GM12878 (cell line): Measurements from ENCODE around the gene ZNF234. TPM values are rescaled to one million over a fixed set of nuclear protein-coding genes. Genes with fewer than 3 reads are reported as not detected.

Experiments
- ATAC-seq: fragments of 200-7000 bp; cut with Tn5 transposase; 3 replicates; pipeline ENCODE4 v1.9.1; 2020; ENCODE audit warnings: mild to moderate bottlenecking, moderate library complexity
- BruUV-seq: library from RNA; stranded (reverse); fragments of 400-500 nt; replicated peaks from 2 replicates; lab custom pipeline; 2021; lab: Mats Ljungman, UMichigan
- CTCF ChIA-PET: fragments of 300-600 bp; sonication (Branson Sonifier 250); formaldehyde crosslinking; extraction: SDS; loops from one replicate; lab custom pipeline; 2021; ENCODE audit warnings: inconsistent platforms; lab: Yijun Ruan, JAX
- POLR2A ChIA-PET: fragments of 350-600 bp; formaldehyde crosslinking; extraction: SDS; loops from one replicate; lab custom pipeline; 2021; ENCODE audit warnings: inconsistent platforms; lab: Charles Lee
- RAD21 ChIA-PET: fragments of 300-600 bp; sonication (Branson Sonifier 250); formaldehyde crosslinking; loops from one replicate; lab custom pipeline; 2023; ENCODE audit warnings: antibody characterized with exemption; ENCODE audit not compliant: unreplicated experiment; lab: Charles Lee
- SMC1A ChIA-PET: fragments of 300-600 bp; sonication (Branson Sonifier 250); formaldehyde crosslinking; loops from one replicate; lab custom pipeline; 2023; ENCODE audit not compliant: unreplicated experiment, uncharacterized antibody; lab: Charles Lee
- DNase-seq: peaks from one replicate; pipeline ENCODE4 v3.0.0-alpha.2; 2011; ENCODE audit warnings: low read depth, low spot score
- FAIRE-seq: peaks from 3 replicates; lab custom pipeline; 2011; peaks lifted over from hg19 to GRCh38; lab: Jason Lieb, UNC
- H2AFZ ChIP-seq: 2 replicates; pipeline ENCODE4 v1.6.0; 2011; ENCODE audit warnings: low read depth, low read length, control low read depth; ENCODE audit not compliant: control insufficient read depth
- H3K27ac ChIP-seq: 2 replicates; pipeline ENCODE4 v1.5.1; 2011; ENCODE audit warnings: control low read depth; ENCODE audit not compliant: control insufficient read depth, insufficient read depth
- H3K27me3 ChIP-seq, 2 experiments: replicated peaks in 1 of 2; 2 replicates each; pipeline versions ENCODE4 v1.6.0 to v1.6.1; 2011; ENCODE audit warnings: low read length in 1 of 2; ENCODE audit not compliant: control insufficient read depth in 2 of 2, insufficient read depth in 2 of 2
- H3K36me3 ChIP-seq, 2 experiments: 2 replicates each; pipeline ENCODE4 v1.5.1; 2011; ENCODE audit warnings: low read length in 1 of 2; ENCODE audit not compliant: control insufficient read depth in 2 of 2, insufficient read depth in 2 of 2
- H3K4me1 ChIP-seq: 2 replicates; pipeline ENCODE4 v1.6.1; 2011; ENCODE audit warnings: mild to moderate bottlenecking, low read length, moderate library complexity, mixed read lengths; ENCODE audit not compliant: control insufficient read depth, insufficient read depth
- H3K4me2 ChIP-seq: 2 replicates; pipeline ENCODE4 v1.6.0; 2011; ENCODE audit warnings: control low read depth; ENCODE audit not compliant: control insufficient read depth, insufficient read depth
- H3K4me3 ChIP-seq: fragments of 200-600 bp; sonication (generic); 2 replicates; pipeline ENCODE4 v1.5.1; 2016
- H3K79me2 ChIP-seq: 2 replicates; pipeline ENCODE4 v1.6.0; 2011; ENCODE audit warnings: low read length; ENCODE audit not compliant: control insufficient read depth, insufficient read depth
- H3K9ac ChIP-seq: 2 replicates; pipeline ENCODE4 v1.8.0; 2011; ENCODE audit warnings: low read length, control low read depth, mixed read lengths; ENCODE audit not compliant: control insufficient read depth, insufficient read depth
- H3K9me3 ChIP-seq: replicated peaks from 3 replicates; pipeline ENCODE4 v1.5.1; 2011; ENCODE audit warnings: mild to moderate bottlenecking, low read length; ENCODE audit not compliant: control insufficient read depth, insufficient read depth
- H4K20me1 ChIP-seq: 2 replicates; pipeline ENCODE4 v1.6.0; 2011; ENCODE audit not compliant: control insufficient read depth, insufficient read depth
- IKZF1 ChIP-seq: fragments of 450-650 bp; conservative IDR thresholded peaks from 2 replicates; pipeline ENCODE4 v1.6.1; 2017; ENCODE audit warnings: antibody characterized with exemption, mild to moderate bottlenecking
- IKZF2 ChIP-seq, 2 experiments: fragments of 450-650 bp; IDR thresholded peaks; 2 replicates each; pipeline ENCODE4 v1.6.1; 2017; ENCODE audit warnings: mild to moderate bottlenecking in 2 of 2, moderate library complexity in 2 of 2
- NFYB ChIP-seq: IDR thresholded peaks from 2 replicates; pipeline ENCODE4 v1.6.1; 2011; ENCODE audit warnings: low read depth, mild to moderate bottlenecking, low read length, improper control_type of control experiment, moderate library complexity; ENCODE audit not compliant: insufficient read depth
- RUNX3 ChIP-seq: IDR thresholded peaks from 2 replicates; pipeline ENCODE4 v1.6.1; 2012; ENCODE audit warnings: low read length, inconsistent platforms
- SMAD5 ChIP-seq: IDR thresholded peaks from 2 replicates; pipeline ENCODE4 v1.6.1; 2016; ENCODE audit warnings: antibody characterized with exemption, low read depth
- YBX1 ChIP-seq: fragments of 450-650 bp; IDR thresholded peaks from 2 replicates; pipeline ENCODE4 v1.6.1; 2016; ENCODE audit warnings: antibody characterized with exemption
- whole genome bisulfite sequencing: methylation state at CpG from one replicate; pipeline ENCODE4 v1.1.6; 2016; ENCODE audit warnings: low lambda C conversion rate; ENCODE audit not compliant: insufficient replicate concordance, insufficient coverage; ENCODE audit errors: missing lambda C conversion rate; 5-methylcytosine and 5-hydroxymethylcytosine counted together
- in situ Hi-C: fragments of 300-500 bp; cut with MboI; formaldehyde crosslinking; loops from 9 replicates; pipeline ENCODE4 v1.14.3; 2018; ENCODE audit warnings: mixed read lengths
- intact Hi-C: fragments of 100-400 bp; cut with micrococcal nuclease; formaldehyde crosslinking; loops from one replicate; pipeline ENCODE4 v1.14.2; 2022; ENCODE audit not compliant: unreplicated experiment
- polyA plus RNA-seq, 11 experiments: library from polyadenylated mRNA; depleted of rRNA in 4 of 11; unstranded in 6 of 11; stranded (reverse) in 5 of 11; fragments of >200 nt; fragmentation: Nextera tagmentation in 4 of 11; fragmentation: Illumina TruSeq in 1 of 11; extraction: Ambion mirVana in 4 of 11; extraction: Trizol in 1 of 11; gene quantifications; 1 replicate in 1 of 11; 2 replicates in 10 of 11; pipeline versions ENCODE4 v1.2.1 to v1.2.3, GENCODE V29; 2011 to 2016; ENCODE audit warnings: inconsistent platforms in 2 of 11, missing spikeins in 2 of 11, low read depth in 1 of 11
- total RNA-seq, 4 experiments: library from RNA; depleted of rRNA in 3 of 4; stranded (reverse); fragments of >200 nt in 3 of 4; fragmentation: Illumina TruSeq in 1 of 4; extraction: Trizol in 1 of 4; gene quantifications; 2 replicates each; pipeline versions ENCODE4 v1.2.1 to v1.2.3, GENCODE V29; 2013 to 2021
- TF ChIP-seq, protein P1 (sequence below): fragments of 450-650 bp; IDR thresholded peaks from 2 replicates; pipeline ENCODE4 v1.6.1; 2017; ENCODE audit warnings: mild to moderate bottlenecking, moderate library complexity
- TF ChIP-seq, protein P2 (sequence below): fragments of 450-650 bp; IDR thresholded peaks from 2 replicates; pipeline ENCODE4 v1.6.1; 2016; ENCODE audit warnings: mild to moderate bottlenecking, moderate library complexity, borderline replicate concordance
- TF ChIP-seq, protein P3 (sequence below): fragments of 450-650 bp; IDR thresholded peaks from 2 replicates; pipeline ENCODE4 v1.6.1; 2016; ENCODE audit warnings: mild to moderate bottlenecking

ZNF234 gene
- total and polyA plus RNA-seq, 10 of the 15 experiments (the other 5 are each of a cell fraction or from before 2014, with no cell fraction given): 2.7 to 10.5 (median 5.2) TPM

- TF ChIP-seq, protein P1, sequence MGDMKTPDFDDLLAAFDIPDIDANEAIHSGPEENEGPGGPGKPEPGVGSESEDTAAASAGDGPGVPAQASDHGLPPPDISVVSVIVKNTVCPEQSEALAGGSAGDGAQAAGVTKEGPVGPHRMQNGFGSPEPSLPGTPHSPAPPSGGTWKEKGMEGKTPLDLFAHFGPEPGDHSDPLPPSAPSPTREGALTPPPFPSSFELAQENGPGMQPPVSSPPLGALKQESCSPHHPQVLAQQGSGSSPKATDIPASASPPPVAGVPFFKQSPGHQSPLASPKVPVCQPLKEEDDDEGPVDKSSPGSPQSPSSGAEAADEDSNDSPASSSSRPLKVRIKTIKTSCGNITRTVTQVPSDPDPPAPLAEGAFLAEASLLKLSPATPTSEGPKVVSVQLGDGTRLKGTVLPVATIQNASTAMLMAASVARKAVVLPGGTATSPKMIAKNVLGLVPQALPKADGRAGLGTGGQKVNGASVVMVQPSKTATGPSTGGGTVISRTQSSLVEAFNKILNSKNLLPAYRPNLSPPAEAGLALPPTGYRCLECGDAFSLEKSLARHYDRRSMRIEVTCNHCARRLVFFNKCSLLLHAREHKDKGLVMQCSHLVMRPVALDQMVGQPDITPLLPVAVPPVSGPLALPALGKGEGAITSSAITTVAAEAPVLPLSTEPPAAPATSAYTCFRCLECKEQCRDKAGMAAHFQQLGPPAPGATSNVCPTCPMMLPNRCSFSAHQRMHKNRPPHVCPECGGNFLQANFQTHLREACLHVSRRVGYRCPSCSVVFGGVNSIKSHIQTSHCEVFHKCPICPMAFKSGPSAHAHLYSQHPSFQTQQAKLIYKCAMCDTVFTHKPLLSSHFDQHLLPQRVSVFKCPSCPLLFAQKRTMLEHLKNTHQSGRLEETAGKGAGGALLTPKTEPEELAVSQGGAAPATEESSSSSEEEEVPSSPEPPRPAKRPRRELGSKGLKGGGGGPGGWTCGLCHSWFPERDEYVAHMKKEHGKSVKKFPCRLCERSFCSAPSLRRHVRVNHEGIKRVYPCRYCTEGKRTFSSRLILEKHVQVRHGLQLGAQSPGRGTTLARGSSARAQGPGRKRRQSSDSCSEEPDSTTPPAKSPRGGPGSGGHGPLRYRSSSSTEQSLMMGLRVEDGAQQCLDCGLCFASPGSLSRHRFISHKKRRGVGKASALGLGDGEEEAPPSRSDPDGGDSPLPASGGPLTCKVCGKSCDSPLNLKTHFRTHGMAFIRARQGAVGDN: no peak
- no peak for TF ChIP-seq SMAD5
- TF ChIP-seq, all 136 proteins: peak for 0
Observed at GRCh38 chr19:44092108-44092507, 49.2 kb upstream of the ZNF234 start (continued).

DNA sequence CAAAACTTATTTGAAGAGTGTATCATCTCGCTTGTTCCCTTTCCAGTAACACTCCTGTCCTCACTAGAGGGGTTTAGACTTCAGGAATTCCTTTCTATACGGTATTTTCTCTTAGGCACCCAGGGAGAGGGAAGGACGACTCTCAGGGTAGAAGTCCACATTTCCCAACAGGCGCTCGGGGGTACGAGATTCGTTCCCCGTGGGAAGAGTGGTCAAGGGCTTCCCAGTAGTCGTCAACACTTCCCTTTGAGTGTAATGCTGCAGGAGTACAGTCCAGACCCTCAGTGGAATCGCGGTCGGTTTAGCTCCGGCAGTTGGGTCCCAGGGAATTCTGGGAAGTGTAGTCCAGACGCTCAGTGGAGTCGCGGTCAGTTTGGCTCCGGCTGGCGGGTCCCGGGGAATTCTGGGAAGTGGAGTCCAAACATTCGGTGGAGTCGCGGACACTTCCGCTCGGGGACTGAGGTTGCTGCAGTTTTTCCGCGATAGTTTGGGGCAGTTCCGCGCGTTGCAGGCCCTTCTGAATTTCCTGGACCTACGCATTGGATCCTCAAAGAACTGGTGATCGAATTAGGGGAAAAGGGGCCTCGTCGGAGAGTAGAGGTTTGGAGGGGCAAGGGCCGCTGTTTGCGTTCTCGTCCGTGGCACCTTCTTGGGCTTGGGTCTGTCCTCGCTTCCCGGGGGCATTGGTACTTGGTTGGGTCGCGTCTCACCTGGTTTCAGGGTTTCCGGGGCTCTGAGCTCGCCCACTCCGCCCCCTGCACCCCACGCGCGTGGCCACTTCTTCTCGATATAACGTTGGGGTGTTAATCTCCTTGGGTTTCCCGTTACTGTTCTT is 47.2 kb upstream of the ZNF234 start, which contains the start of gene ZNF224:
Gene ZNF224 (plus strand): TSS at position 431 of the 835 bp plus-strand sequence. CDS start 3,513 bp downstream, outside the sequence.
- RAD21 ChIA-PET: interaction anchor here (0.8 to 2.2 kb wide), 5 partner anchors 20 to 426 kb away, joined by 3 to 7 read pairs (median 4); partner anchors contain the start of gene ZNF226
- FAIRE-seq (peak; percentile 97), ATAC-seq (peak; percentile 95)
- TF ChIP-seq YBX1 (no peak), IKZF1 (peak; percentile 97), IKZF2 (IDR thresholded peaks at IDR 0.05) (peak; percentile 47 to 63; a peak in 3 of 4 replicates), RUNX3 (peak; percentile 88), NFYB (peak; percentile 12; the same call in 1 of the 2 replicates)
- TF ChIP-seq, protein P2, sequence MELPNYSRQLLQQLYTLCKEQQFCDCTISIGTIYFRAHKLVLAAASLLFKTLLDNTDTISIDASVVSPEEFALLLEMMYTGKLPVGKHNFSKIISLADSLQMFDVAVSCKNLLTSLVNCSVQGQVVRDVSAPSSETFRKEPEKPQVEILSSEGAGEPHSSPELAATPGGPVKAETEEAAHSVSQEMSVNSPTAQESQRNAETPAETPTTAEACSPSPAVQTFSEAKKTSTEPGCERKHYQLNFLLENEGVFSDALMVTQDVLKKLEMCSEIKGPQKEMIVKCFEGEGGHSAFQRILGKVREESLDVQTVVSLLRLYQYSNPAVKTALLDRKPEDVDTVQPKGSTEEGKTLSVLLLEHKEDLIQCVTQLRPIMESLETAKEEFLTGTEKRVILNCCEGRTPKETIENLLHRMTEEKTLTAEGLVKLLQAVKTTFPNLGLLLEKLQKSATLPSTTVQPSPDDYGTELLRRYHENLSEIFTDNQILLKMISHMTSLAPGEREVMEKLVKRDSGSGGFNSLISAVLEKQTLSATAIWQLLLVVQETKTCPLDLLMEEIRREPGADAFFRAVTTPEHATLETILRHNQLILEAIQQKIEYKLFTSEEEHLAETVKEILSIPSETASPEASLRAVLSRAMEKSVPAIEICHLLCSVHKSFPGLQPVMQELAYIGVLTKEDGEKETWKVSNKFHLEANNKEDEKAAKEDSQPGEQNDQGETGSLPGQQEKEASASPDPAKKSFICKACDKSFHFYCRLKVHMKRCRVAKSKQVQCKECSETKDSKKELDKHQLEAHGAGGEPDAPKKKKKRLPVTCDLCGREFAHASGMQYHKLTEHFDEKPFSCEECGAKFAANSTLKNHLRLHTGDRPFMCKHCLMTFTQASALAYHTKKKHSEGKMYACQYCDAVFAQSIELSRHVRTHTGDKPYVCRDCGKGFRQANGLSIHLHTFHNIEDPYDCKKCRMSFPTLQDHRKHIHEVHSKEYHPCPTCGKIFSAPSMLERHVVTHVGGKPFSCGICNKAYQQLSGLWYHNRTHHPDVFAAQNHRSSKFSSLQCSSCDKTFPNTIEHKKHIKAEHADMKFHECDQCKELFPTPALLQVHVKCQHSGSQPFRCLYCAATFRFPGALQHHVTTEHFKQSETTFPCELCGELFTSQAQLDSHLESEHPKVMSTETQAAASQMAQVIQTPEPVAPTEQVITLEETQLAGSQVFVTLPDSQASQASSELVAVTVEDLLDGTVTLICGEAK: peak; percentile 89
- TF ChIP-seq, protein P3, sequence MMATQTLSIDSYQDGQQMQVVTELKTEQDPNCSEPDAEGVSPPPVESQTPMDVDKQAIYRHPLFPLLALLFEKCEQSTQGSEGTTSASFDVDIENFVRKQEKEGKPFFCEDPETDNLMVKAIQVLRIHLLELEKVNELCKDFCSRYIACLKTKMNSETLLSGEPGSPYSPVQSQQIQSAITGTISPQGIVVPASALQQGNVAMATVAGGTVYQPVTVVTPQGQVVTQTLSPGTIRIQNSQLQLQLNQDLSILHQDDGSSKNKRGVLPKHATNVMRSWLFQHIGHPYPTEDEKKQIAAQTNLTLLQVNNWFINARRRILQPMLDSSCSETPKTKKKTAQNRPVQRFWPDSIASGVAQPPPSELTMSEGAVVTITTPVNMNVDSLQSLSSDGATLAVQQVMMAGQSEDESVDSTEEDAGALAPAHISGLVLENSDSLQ: no peak

More for the DNA sequence above, 47.2 kb upstream of the ZNF234 start, which contains the start of gene ZNF224:
- intact Hi-C loops (loop anchor here (1.0 to 10.0 kb wide), 2 partner anchors 92 to 159 kb away; partner anchors contain the start of genes ZNF230 and ZNF45), in situ Hi-C loops (no loop called here)
- Histone ChIP-seq H3K9me3 (no peaks in the 10 kb centered on the region; the same call in 1 of the 3 replicates), H3K27me3 (no peaks in the 10 kb centered on the region), H3K4me2 (peak within 1 kb of the TSS; percentile 89), H4K20me1 (no peaks in the 10 kb centered on the region), H3K4me1 (no peaks in the 10 kb centered on the region), H3K79me2 (peaks cover 20% of the 10 kb centered on the region), H3K4me3 (peak within 1 kb of the TSS; percentile 97), H3K27ac (peak within 1 kb of the TSS; percentile 43), H3K36me3 (peaks cover 0 to 12% of the 10 kb centered on the region in 2 experiments; a peak in 2 of 4 replicates), H3K9ac (peak within 1 kb of the TSS; percentile 89), H2AFZ (peak within 1 kb of the TSS; percentile 100)
- ChIA-PET SMC1A (interaction anchor here (0.8 to 2.5 kb wide), 10 partner anchors 8 to 426 kb away, joined by 3 to 8 read pairs (median 4); partner anchors contain the start of gene ZNF226), POLR2A (interaction anchor here (0.7 to 1.5 kb wide), 7 partner anchors 11 to 159 kb away, joined by 3 to 6 read pairs (median 3); partner anchors contain the start of genes ZNF155 and ZNF45), CTCF (interaction anchor here (0.6 to 2.2 kb wide), 15 partner anchors 9 to 349 kb away, joined by 3 to 16 read pairs (median 4); partner anchors contain the start of genes ZNF222, ZNF223, ZNF225 and ZNF284)
- DNase-seq: peak; percentile 57
- under 1% methylated on average over 47 of the region's 50 CpGs for WGBS
- no TSS peak for BruUV-seq
